HG03025 (cell line): ENCODE measurements around the gene ATP9B.
"Not testable (repeated sequence)": the region's sequence is repeated elsewhere in the genome, so short reads cannot be mapped to it uniquely, and the experiment has no call there.

Experiments
- ATAC-seq: cut with Tn5 transposase; IDR thresholded peaks from one replicate; pipeline ENCODE4 v1.9.1; 2021; ENCODE audit warnings: mild to moderate bottlenecking, moderate library complexity; ENCODE audit not compliant: unreplicated experiment, low FRiP score

ATP9B gene

DNA sequence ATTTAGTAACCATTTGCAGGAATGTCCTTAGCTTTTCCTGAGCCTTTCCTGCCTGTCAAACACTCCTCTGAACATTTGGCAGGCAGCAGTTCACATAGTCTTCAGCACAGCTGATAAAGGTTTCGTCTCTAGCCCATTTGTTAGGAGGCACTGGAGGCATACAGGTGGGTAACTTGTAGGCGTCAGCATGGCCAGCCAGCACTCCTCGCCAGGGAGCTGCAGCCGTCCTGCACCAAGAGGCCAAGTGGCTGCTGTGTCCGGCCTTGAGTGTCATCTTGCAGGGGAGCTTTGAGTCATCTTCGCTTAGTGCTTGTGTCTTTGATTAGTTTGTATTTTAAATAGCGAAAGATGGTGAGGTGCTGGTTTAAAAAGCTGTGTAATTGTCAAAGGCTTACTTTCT, 206.3 kb downstream of the ATP9B start:
- ATAC-seq = peak; percentile 36

DNA sequence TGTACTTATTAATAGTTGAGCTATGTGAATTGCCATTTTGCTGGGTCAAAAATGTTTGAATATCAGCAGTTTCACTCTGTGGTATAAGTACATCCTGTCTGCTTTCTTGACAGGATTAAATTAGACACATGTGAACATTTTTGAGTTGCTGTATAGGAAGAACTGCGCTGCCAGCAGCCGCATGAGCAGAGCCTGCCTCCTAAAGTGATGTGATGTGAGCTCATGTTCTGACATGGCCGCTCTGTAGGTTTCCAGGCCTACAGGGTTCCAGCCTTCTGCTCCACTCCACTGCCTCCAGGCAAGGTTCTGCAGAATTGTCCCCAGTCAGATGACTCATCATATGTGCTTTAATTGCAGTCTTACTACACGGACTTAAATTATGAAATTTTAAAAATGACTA, 206.8 kb downstream of the ATP9B start:
- peak; percentile 84 for ATAC-seq

DNA sequence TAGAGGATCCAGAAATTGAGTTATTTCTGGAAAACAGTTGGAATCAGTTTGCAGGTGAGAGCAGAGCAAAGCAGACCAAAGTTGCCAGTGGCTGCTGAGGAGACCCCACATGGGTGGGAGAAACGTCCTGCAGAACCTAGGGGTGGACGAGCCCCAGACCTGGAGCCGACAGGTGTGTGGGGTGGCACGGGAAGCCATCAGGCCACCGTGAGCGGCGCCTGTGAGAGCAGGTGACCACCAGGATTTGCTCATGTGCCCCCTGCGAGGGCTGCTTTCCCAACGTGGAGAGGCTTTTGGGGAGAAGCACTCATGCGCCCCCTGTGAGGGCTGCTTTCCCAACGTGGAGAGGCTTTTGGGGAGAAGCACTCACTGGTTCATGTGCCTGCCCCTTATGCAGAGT, 209.7 kb downstream of the ATP9B start:
- ATAC-seq = no peak

DNA sequence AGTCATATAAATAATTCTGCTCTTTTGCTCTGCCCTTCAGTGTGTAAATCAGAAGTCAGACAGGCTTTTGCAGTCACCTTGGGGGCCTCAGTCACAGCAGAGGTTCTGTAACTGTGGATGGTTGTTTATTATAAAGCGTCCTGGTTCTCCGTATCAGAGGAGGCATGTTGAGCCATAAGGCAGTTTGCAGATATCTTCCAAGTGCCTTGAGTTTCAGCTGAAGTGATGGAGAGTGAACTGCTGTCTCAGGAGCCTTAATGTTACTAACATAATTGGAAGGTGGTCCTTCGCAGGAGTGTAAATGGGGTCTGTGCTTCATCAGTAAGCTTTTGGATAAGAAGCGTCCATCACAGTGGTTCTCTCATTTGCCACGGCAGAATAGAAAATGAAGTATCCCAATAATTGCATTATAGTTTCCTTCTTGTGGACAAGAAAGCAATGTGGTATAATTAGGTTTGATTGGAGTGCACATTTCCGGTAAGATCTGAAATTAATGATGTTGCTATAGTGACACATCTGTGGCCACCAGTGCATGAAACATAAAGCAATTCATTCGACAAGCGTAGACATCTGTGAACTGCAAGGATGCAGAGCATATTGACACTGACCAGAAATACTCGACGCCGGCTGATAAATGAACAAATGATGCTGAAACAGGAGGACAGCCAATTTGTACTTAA, 214.1 kb downstream of the ATP9B start:
- no peak for ATAC-seq

DNA sequence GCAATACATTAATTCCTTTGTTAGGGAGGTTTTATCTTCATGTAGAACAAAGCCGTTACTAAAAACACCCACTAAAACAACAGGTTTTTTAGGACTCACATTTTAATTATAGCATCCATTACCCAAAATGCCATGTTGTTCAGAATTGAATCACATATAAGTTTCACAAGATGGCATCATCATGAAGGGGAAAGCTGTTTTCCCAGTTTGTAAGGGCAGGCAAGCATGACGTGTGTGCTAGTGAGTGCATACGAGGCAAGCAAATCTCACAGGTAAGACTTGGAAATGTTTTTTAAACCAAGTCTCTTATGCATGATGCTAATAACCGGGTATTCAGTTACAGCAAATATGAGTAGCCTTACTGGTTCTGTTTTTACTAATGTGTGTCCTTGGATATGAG, 214.7 kb downstream of the ATP9B start:
- ATAC-seq = no peak

DNA sequence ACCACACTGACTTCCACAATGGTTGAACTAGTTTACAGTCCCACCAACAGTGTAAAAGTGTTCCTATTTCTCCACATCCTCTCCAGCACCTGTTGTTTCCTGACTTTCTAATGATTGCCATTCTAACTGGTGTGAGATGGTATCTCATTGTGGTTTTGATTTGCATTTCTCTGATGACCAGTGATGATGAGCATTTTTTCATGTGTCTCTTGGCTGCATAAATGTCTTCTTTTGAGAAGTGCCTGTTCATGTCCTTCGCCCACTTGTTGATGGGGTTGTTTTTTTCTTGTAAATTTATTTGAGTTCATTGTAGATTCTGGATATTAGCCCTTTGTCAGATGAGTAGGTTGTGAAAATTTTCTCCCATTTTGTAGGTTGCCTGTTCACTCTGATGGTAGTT, 216.0 kb downstream of the ATP9B start:
- not testable (repeated sequence) for ATAC-seq

DNA sequence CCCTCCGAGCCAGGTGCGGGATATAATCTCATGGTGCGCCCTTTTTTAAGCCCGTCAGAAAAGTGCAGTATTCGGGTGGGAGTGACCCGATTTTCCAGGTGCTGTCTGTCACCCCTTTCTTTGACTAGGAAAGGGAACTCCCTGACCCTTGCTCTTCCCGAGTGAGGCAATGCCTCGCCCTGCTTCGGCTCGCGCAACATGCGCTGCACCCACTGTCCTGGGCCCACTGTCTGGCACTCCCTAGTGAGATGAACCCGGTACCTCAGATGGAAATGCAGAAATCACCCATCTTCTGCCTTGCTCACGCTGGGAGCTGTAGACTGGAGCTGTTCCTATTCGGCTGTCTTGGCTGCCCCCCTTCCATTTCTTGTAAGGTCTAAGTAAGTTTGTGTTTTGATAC, 221.2 kb downstream of the ATP9B start:
- ATAC-seq = not testable (repeated sequence)

DNA sequence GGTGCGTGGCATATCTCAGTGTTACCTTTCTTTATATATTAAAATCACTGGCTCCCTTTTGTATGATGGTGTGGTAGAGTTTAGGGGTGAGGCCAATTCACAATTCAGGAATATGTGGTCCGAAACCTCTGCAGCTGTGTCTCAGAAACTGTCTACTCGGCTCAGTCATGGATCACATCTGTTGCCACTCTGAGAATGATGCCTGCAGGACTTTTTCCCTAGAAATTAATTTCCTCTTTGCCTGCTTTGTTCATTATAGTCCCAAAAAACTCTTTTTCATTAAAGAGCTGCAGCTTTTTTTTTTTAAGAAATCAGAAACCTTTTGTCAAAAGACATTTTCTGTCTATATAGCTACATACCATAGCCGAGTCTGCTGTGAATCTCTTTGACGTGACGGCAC, 221.7 kb downstream of the ATP9B start:
- no peak for ATAC-seq

DNA sequence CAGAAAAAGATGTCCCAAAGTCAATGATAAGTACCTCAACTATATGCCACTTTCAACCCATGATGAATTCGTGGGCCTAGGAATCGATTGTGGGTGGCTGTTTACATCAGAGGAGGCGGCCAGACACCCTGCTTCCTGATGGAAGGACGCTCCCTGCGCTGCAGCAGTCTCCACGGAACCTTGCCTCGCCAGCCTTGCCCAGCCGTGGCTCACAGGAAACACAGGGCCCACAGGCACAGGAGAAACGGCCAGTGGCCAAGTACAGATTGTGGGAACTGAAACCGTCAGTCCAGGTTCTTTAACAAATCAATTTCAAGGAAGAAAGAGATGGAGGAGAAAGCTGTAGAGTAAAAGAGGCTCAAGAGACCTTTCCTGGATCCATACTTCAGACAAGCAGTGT, 225.0 kb downstream of the ATP9B start:
- no peak for ATAC-seq

DNA sequence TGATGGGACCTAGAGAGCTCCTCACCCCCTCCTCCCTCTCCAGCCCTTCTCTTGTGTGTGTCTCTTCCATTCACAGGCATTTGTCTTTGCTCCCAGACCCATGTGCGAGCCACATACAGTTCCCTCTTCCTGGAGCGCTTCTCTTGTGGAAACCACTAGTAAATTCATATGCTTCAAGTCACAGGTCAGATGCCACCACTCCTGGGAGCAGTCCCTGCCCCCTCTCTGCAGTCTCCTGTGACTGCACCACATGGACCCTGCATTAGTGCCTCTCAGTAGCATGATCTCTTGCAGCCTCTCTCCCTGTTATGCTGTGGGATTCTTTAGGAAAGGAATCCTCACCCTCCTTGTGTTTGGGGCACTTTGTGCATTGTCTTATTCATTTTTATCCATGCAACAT, 230.1 kb downstream of the ATP9B start:
- ATAC-seq = no peak

DNA sequence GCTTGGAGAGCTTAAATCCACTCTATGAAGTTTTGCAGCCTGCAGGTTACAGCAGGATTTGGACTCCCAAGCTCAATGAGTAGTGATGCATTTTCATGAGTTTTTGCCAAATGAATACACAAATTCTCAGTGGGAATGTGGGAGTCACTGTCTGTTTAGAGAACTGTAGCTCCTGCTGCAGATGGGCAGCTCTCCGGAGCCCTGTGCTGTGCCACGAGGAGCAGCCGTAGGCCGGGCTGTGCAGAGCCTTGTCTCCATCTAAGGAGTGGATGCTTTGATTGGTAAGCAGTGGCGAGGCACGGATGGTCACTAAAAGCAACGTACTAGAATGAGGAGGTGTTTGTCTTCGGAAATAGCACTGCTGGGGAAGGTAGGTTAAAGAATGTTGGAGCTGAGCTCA, 230.5 kb downstream of the ATP9B start:
- no peak for ATAC-seq

DNA sequence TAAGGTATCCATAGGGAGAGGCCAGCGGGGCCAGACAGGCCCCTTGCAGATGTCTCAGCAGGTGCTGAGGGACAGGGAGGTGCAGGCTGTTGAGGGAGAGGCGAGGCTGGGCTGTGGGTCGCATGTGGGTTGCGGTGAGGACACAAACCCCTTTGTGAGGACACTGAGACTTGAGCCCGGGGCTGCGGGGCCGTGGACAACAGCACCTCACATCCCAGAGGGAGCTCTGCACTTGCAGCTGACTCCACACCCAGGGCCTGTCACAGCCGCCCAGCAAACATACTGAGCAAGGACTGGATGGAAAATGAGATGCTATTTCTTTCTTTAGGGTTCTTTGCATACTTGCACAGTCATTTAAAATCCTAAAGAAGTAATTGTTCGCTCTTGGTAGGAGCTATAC, 231.2 kb downstream of the ATP9B start:
- ATAC-seq = no peak

DNA sequence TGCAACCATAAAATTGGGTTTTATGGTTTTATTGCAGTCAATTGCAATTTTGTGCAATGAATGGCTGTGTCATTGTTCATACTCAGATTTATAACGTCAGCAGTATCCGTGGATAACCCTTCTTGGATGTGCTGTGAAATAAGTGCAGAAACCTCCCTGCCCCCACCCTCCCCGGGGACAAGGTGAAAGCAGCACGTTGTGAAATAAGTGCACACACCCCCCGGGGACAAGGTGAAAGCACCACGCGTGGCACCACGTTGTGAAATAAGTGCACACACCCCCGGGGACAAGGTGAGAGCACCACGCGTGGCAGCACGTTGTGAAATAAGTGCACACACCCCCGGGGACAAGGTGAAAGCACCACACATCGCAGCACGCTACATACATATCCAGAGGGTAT, 232.9 kb downstream of the ATP9B start:
- ATAC-seq = no peak

DNA sequence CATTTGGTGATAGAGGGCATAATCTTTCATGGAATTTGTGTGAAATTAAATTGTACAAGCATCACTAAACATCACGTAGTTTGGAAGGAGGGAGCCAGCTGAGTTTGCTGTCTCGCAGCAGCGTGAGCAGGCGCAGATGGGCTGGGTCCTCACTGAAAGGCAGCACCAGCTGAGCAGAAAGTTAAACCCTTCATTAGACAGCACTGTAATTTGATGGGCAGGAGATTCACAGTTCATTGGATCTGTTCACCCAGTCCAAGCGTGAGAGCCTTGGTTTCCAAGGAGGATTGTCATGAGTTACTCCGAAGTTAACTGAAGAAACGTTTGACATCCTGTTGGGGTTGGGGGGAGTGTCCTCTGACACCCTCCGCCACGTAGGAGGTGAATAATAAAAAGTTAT, 236.7 kb downstream of the ATP9B start:
- no peak for ATAC-seq

DNA sequence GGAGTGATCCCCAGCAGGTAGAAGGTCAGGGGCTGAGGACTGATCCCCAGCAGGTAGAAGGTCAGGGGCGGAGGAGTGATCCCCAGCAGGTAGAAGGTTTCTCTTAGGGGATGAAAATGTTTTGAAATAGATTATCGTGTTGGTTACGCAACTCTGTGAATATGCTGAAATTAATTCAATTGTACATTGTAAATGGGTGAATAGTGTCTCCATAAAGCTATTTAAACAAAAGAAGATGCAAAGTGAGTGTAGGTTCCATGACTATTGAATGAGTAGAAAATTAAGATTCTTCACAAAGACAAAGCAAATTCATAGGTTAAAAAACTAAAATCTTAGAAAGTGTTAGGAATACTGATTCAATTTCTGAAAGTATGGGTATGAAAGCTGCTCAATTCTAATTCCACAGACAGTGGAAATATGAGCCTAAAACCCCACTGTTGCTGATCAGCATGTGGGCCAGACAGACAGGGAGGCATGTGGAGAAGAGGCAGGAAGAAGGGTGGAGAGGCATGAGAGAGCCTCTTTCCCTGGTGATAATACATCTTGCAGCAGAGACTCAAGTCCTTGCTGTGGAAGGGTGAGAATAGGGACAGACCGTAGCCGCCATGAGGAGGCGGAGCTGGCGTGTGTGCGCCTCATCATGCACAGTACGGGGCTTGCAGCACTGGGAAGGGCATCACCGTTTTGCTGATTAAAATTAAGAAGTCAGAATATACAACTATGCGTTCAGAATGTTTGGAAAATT, 240.6 kb downstream of the ATP9B start:
- no peak for ATAC-seq

DNA sequence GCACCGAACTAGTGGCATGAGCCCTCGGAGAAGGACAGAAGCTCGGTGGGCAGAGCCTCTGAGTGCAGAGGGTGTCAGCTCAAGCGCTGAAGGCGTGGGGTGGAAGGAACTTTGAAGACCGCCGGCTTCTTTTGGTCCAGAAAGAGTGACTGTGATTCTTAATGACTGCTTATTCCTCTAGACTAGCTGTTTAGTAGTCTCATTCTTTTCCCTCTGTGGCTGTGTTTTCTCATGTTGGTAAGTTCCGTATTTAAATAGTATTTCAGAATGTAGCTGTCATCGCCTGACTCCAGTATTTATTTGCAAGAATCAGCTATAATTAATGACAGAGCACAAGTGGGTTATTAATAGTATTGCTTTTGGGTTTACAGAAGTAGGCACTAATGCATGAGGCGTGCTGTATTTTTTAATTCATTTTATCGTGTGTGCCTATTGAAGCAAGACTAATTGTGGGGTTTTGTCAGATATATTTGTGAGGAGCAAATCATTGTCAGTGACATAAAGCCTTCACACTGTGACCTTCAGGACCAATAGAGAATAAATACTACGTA, 245.7 kb downstream of the ATP9B start:
- ATAC-seq = no peak

DNA sequence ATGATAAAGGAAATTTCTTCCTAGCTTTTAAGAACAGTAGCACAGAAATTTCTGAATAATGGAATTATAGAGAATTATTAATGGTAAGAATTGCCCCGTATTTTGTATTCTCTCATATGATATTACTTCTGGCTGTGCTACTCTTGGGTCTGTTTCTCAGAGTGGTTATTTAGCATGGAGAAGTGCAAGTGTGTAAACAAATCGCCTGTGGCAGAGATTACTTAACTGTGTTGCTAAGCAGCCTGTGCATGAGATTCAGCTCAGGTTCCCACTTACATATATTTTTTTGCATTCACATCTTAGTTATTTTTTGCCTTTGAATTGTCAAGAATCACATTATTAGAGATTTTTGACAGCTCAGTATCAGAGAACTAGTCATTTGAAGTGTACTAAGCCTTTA, 246.4 kb downstream of the ATP9B start:
- ATAC-seq = no peak

DNA sequence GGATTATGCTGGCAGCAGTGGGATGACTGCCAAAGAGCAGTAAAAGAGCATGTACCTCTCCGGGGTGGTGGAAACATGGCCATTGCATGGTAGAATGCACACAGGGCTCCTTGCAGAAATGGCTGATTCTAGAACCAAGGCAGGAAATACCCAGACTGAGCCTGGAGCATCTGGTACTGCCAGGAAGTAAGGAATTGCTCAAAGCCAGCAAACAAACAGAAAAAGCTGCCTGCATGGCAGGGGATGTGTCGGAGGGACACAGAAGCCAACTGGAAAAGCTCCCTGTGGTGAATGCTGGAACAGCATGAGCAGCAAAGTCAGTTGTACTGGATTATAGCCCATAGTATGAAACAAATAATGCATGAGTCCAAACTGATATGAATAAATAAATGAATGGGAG, 248.5 kb downstream of the ATP9B start:
- no peak for ATAC-seq

DNA sequence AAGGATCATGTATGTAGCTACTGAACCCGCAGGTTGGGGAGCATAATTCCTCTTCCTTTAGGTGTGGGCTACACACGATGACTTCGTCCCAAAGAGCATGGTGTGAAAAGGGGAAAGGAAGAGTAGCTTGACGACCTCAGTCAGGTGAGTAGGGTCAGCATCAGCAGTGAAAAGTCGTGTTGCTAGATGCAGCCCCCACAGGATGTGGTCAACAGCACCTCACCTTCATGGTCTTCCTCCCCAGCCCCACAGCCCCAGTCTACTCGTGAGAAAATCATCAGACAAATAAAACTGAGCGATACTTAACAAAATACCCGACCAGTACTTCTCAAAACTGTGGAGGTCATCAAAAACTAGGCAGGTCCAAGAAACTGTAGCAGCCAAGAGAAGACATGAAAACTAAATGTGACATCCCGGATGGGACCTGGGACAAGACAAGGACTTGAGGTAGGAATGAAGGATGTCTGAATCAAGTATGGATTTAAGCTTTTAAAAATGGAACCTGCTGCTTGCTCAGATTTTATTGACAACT, 249.0 kb downstream of the ATP9B start:
- ATAC-seq = no peak

DNA sequence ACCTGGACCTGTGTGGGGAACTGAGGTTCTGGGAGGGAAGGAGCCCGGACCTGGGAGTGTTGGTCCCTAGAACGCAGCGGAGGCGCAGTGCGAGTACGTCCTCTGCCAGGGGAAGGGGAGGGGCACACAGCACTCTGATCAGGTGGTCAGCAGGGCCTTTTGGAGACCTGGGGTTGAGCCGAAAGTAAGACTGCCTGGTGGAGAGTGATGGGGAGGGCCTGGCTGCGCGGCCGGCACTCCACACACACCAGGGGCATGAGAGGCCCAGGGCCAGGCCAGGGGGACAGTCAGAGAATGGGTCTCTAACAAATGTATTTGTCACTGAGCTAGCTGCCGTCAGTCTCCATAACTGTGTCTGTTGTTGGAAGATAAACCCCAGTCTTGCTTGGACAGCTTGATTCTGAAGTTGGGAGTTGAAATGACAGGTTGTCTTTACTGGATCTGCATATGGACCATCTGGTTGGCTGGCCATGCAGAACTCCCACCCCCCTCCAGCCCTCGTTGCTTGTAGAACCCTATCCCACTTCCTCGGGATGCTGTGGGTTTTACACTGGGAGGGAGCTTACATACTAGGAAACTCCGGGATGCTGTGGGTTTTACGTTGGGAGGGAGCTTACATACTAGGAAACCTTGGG, 251.1 kb downstream of the ATP9B start:
- ATAC-seq = no peak

DNA sequence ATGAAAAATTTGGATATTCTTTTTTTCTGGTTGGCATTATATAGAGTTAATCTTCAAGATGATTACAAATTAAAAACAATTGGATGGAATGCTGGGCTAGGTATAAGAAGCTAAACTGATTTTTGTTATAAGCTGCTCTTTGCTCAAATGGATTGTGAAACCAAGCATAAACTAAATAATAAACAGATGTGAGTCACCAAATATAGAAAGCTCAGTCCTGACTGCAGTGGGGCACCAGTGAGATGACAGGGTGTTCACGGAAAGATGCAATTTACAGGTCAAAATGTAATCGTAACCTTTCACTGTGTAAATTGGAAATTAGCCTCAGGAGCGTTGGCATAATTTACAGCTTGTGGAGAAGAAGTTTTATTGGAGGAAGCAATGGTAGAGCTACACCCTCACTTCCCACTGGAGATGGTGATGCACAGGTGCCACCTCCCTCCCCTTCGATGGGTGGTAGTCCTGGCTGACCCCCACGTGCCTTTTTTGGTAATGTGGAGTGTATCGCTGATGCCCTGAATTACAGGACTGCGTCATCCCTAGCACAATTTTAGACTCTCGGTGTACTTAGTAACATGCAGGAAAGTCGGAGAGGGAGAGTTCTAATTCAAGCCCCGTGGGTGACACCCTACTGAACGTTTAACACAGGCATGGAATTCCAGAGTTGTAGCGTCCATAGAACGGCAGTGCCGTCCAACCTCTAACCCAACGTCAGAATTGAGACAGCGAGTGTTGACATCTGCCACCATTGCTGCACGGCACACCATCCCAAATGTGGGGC, 252.6 kb downstream of the ATP9B start:
- ATAC-seq = no peak
